HG03558 (cell line): ENCODE data around the gene ACSS2.

ENCODE experiments used
- ATAC-seq: cut with Tn5 transposase; IDR thresholded peaks from one replicate; pipeline ENCODE4 v1.9.1; 2021; ENCODE audit warnings: moderate number of reproducible peaks; ENCODE audit not compliant: unreplicated experiment; ENCODE audit errors: extremely low read depth

The ACSS2 gene

GRCh38 chr20:34971561-34972235, 95.3 kb downstream of the ACSS2 start:
- no peak for ATAC-seq

- no peak for ATAC-seq
Measured at GRCh38 chr20:34974246-34974645, 97.8 kb downstream of the ACSS2 start.

- ATAC-seq, result no peak
Measured at GRCh38 chr20:34976286-34976685, 99.9 kb downstream of the ACSS2 start.
